ENCODE measurements around the gene LCOR. TPM values are rescaled to one million over a fixed set of nuclear protein-coding genes. Genes with fewer than 3 reads are reported as not detected.

Gene LCOR
- total and polyA plus RNA-seq, 2 experiments from 2014 or later, result 9.1 to 14.8 TPM

DNA sequence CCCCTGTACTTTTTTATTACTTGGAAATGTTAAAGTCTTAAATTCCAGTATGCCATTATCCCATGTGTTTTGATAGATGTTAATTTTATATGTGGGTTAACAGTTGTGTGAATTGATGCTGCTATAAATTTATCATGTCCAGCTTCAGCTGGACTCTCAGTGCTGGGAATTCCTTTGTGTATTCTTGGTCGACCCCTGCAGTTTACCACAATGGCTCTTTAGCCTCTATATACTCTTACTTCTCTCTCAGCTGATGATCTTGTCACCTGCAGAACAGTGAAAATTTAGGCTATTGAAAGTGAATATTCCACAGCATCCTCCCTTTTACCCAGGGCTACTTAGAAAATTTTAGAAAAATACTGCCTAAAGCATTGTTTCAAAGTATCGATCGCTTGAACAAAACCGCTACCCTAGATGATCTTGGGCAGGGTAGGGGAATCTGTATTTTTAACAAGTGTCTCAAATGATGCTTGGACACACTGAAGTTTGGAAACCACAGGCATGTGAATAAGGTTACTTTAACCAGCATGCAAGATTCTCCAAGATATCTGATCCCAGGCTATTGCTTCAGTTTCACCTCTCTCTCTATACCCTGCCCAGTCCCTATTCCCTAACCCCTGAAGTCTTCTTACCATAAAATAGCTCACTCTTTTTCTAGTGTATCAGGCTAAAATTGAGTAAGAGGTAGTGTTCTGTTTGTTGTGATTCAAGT lies 25.4 kb downstream of the LCOR start:
- Histone ChIP-seq H4K20me1 (ENCODE audit: insufficient read depth) (peaks cover 22% of the 10 kb centered on the region; the same call in 1 of the 2 replicates), H2AFZ (no peak overlapping the region), H3K4me1 (ENCODE audit: insufficient read depth) (peaks cover 13% of the 10 kb centered on the region; the same call in 1 of the 2 replicates), H3F3A (ENCODE audit: insufficient read depth) (peaks cover 15% of the 10 kb centered on the region), H3K4me3 (no peak overlapping the region), H3K27me3 (replicated peaks; ENCODE audit: insufficient read depth) (no peaks in the 10 kb centered on the region), H3K4me2 (ENCODE audit: unreplicated experiment) (no peak overlapping the region), H3K9ac (no peak overlapping the region), H3K9me2 (ENCODE audit: insufficient read depth) (no peaks in the 10 kb centered on the region), H3K36me3 (ENCODE audit: low read depth) (peaks cover 2% of the 10 kb centered on the region; the same call in 1 of the 2 replicates), H3K79me2 (ENCODE audit: insufficient read depth) (peaks cover 100% of the 10 kb centered on the region), H3K27ac (no peak overlapping the region), H3K9me3 (ENCODE audit: low read depth) (no peaks in the 10 kb centered on the region)
- in situ Hi-C loops (cut with MboI), result no loop called here
- TF ChIP-seq EZH2phosphoT487 (IDR thresholded peaks at IDR 0.05; ENCODE audit: insufficient read depth, low read depth) (no peak), EZH2 (IDR thresholded peaks at IDR 0.05; ENCODE audit: insufficient read depth, poor library complexity, severe bottlenecking) (no peak)
- DNase-seq, result no peak
- WGBS, 2 experiments (ENCODE audit: low coverage in 1 of 2, low lambda C conversion rate in 2 of 2, missing lambda C conversion rate in 2 of 2), result 94 to 99% methylated on average over 4 of the region's 4 CpGs

DNA sequence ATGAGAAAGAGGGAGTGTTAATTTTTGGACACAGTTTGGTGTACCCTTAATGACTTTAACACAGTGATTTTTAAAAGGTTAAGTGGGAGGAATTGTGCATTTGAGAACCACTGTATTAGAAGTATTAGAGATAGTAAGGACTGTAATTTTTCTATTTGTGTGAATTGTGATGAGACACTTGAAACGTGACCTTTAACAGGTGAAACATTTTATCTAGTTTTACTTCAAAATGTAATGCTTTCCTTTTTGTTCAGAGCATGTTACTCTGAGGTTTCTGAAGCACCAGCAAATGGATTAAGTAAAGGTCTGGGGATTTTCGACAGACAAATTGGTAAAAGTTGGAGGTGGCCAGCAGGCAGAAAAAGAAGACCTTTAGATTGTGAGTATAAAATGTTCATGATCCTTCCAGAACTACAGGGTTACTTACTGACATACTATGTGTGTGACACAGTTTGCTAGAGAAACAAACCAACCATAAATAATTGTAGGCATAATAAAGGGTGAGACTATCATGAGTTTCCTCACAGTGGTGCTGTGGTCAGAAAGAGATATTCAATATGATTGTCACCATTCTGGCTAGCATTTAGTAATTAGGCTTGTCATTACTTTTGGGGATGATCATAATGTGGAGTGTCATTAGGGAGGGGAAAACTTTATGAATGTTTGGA lies 26.1 kb downstream of the LCOR start:
- Histone ChIP-seq H3K4me2 (ENCODE audit: unreplicated experiment) (no peak overlapping the region), H3F3A (ENCODE audit: insufficient read depth) (peaks cover 8% of the 10 kb centered on the region), H3K4me3 (no peak overlapping the region), H2AFZ (no peak overlapping the region), H3K9me3 (ENCODE audit: low read depth) (no peaks in the 10 kb centered on the region), H4K20me1 (ENCODE audit: insufficient read depth) (peaks cover 25% of the 10 kb centered on the region; the same call in 1 of the 2 replicates), H3K36me3 (ENCODE audit: low read depth) (peaks cover 2% of the 10 kb centered on the region; the same call in 1 of the 2 replicates), H3K9me2 (ENCODE audit: insufficient read depth) (no peaks in the 10 kb centered on the region), H3K4me1 (ENCODE audit: insufficient read depth) (peaks cover 13% of the 10 kb centered on the region; the same call in 1 of the 2 replicates), H3K79me2 (ENCODE audit: insufficient read depth) (peaks cover 100% of the 10 kb centered on the region), H3K27ac (no peak overlapping the region), H3K27me3 (replicated peaks; ENCODE audit: insufficient read depth) (no peaks in the 10 kb centered on the region), H3K9ac (no peak overlapping the region)
- peak; percentile 24 for DNase-seq
- WGBS, 2 experiments (ENCODE audit: low coverage in 1 of 2, low lambda C conversion rate in 2 of 2, missing lambda C conversion rate in 2 of 2), result 70 to 74% methylated on average over 2 of the region's 2 CpGs
- TF ChIP-seq EZH2phosphoT487 (IDR thresholded peaks at IDR 0.05; ENCODE audit: insufficient read depth, low read depth) (no peak), EZH2 (IDR thresholded peaks at IDR 0.05; ENCODE audit: insufficient read depth, poor library complexity, severe bottlenecking) (no peak)
- in situ Hi-C loops (cut with MboI), result no loop called here

DNA sequence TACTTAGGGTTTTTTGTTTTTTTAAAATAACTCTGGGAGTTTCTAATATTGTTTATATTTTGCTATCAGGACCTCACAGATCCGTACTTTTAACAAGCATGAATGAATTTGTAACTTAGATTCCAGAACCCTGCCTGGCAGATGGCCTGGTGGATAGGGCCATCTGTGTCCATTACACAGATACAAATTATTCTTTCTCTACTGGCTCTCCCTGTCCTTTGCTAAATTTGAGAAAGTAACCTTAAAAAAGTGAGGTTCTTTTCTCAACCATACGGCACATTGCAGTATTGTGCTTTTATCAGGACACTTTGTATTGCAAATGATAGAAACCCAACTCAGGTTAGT lies 26.6 kb downstream of the LCOR start:
- no peaks in the 10 kb centered on the region for H3K9me2 ChIP-seq (ENCODE audit: insufficient read depth)
- H2AFZ ChIP-seq, result no peak overlapping the region
- H3F3A ChIP-seq (ENCODE audit: insufficient read depth), result peaks cover 3% of the 10 kb centered on the region; the same call in 1 of the 2 replicates
- peaks cover 30% of the 10 kb centered on the region; the same call in 1 of the 2 replicates for H4K20me1 ChIP-seq (ENCODE audit: insufficient read depth)
- no peaks in the 10 kb centered on the region for H3K9me3 ChIP-seq (ENCODE audit: low read depth)
- peaks cover 2% of the 10 kb centered on the region; the same call in 1 of the 2 replicates for H3K36me3 ChIP-seq (ENCODE audit: low read depth)
- H3K27me3 ChIP-seq (replicated peaks; ENCODE audit: insufficient read depth), result no peaks in the 10 kb centered on the region
- no peak for TF ChIP-seq EZH2phosphoT487 (IDR thresholded peaks at IDR 0.05; ENCODE audit: insufficient read depth, low read depth)
- no peak for TF ChIP-seq EZH2 (IDR thresholded peaks at IDR 0.05; ENCODE audit: insufficient read depth, poor library complexity, severe bottlenecking)
- no peak overlapping the region for H3K4me2 ChIP-seq (ENCODE audit: unreplicated experiment)
- H3K4me1 ChIP-seq (ENCODE audit: insufficient read depth), result peaks cover 17% of the 10 kb centered on the region
- H3K27ac ChIP-seq, result no peak overlapping the region
- no peak for DNase-seq
- in situ Hi-C loops (cut with MboI), result no loop called here
- no peak overlapping the region for H3K9ac ChIP-seq
- WGBS, 2 experiments (ENCODE audit: low coverage in 1 of 2, low lambda C conversion rate in 2 of 2, missing lambda C conversion rate in 2 of 2), result 96 to 97% methylated on average over 2 of the region's 2 CpGs
- no peak overlapping the region for H3K4me3 ChIP-seq
- H3K79me2 ChIP-seq (ENCODE audit: insufficient read depth), result peaks cover 100% of the 10 kb centered on the region

DNA sequence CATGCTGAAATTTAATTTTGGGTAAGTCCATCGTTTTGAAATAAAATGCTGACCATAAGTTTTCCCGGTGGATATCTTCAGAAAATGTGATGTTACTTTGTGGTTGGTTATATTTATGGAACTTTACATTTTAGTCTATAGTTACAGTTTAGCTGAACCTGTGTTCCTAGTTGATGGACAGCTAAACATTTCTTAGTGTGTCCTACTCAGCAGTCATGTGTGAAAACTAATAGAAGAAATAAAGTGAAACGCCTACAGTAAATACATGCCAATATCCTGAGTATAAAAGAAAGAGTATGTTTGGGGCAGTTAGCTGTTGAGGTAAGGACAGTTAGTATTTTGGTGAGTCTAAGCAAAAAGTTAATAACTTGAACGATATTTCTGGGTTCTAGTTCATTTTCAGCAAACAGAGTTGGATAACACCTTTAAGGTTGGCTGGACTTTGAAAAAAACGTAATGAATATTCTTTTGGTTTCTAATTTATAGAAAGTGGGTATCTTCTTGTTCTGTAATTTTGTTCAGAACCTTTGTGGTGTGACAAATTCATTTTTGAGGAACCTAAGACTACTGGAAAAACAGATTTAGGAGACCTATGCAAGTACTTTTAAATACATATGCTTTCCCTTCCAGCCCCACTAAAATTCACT lies 28.7 kb downstream of the LCOR start:
- Histone ChIP-seq H3K9me2 (ENCODE audit: insufficient read depth) (no peaks in the 10 kb centered on the region), H3F3A (ENCODE audit: insufficient read depth) (peaks cover 12% of the 10 kb centered on the region), H3K79me2 (ENCODE audit: insufficient read depth) (peaks cover 100% of the 10 kb centered on the region), H3K9me3 (ENCODE audit: low read depth) (no peaks in the 10 kb centered on the region), H3K36me3 (ENCODE audit: low read depth) (peaks cover 2% of the 10 kb centered on the region; the same call in 1 of the 2 replicates), H3K27ac (no peak overlapping the region), H3K27me3 (replicated peaks; ENCODE audit: insufficient read depth) (no peaks in the 10 kb centered on the region), H3K9ac (no peak overlapping the region), H3K4me1 (ENCODE audit: insufficient read depth) (peaks cover 28% of the 10 kb centered on the region), H4K20me1 (ENCODE audit: insufficient read depth) (peaks cover 47% of the 10 kb centered on the region; the same call in 1 of the 2 replicates), H3K4me2 (ENCODE audit: unreplicated experiment) (no peak overlapping the region), H3K4me3 (no peak overlapping the region), H2AFZ (no peak overlapping the region)
- WGBS, 2 experiments (ENCODE audit: low coverage in 1 of 2, low lambda C conversion rate in 2 of 2, missing lambda C conversion rate in 2 of 2), result 68 to 74% methylated on average over 5 of the region's 5 CpGs
- no peak for DNase-seq
- in situ Hi-C loops (cut with MboI), result no loop called here
- no peak for TF ChIP-seq EZH2 (IDR thresholded peaks at IDR 0.05; ENCODE audit: insufficient read depth, poor library complexity, severe bottlenecking)
- no peak for TF ChIP-seq EZH2phosphoT487 (IDR thresholded peaks at IDR 0.05; ENCODE audit: insufficient read depth, low read depth)

Measured in GM23248 (cell line).